GM23338 (cell line): Measurements from ENCODE around the gene GSPT2. TPM values are rescaled to one million over a fixed set of nuclear protein-coding genes. Genes with fewer than 3 reads are reported as not detected.

Experiments used
- ATAC-seq: fragments of 200-7000 bp; cut with Tn5 transposase; 3 replicates; pipeline ENCODE4 v1.9.1; 2020
- DNase-seq: peaks from one replicate; pipeline ENCODE4 v3.0.0-alpha.2; 2015; ENCODE audit warnings: low spot score
- H2AFZ ChIP-seq: fragments of 200-600 bp; sonication (generic); 2 replicates; pipeline ENCODE4 v1.8.0; 2016; ENCODE audit warnings: antibody characterized with exemption, mild to moderate bottlenecking, moderate library complexity
- H3F3A ChIP-seq: fragments of 200-600 bp; sonication (generic); replicated peaks from 2 replicates; pipeline ENCODE4 v1.8.0; 2017; ENCODE audit warnings: antibody characterized with exemption, mixed run types, low read depth
- H3K27ac ChIP-seq: fragments of 200-600 bp; sonication (generic); 2 replicates; pipeline ENCODE4 v1.6.1; 2016; ENCODE audit warnings: low read depth
- H3K27me3 ChIP-seq: fragments of 200-600 bp; sonication (generic); 2 replicates; pipeline ENCODE4 v1.8.0; 2016; ENCODE audit warnings: mild to moderate bottlenecking, mixed run types, moderate library complexity; ENCODE audit not compliant: insufficient read depth
- H3K36me3 ChIP-seq: fragments of 200-600 bp; sonication (generic); 2 replicates; pipeline ENCODE4 v1.8.0; 2016; ENCODE audit warnings: mild to moderate bottlenecking; ENCODE audit not compliant: insufficient read depth
- H3K4me1 ChIP-seq: fragments of 200-600 bp; sonication (generic); 2 replicates; pipeline ENCODE4 v1.8.0; 2016; ENCODE audit warnings: mild to moderate bottlenecking, moderate library complexity; ENCODE audit not compliant: insufficient read depth
- H3K4me2 ChIP-seq: fragments of 200-600 bp; sonication (generic); 2 replicates; pipeline ENCODE4 v1.7.1; 2017; ENCODE audit warnings: mixed run types
- H3K4me3 ChIP-seq: fragments of 200-600 bp; sonication (generic); 2 replicates; pipeline ENCODE4 v1.6.1; 2016; ENCODE audit warnings: mixed run types
- H3K79me2 ChIP-seq: fragments of 200-600 bp; sonication (generic); replicated peaks from 2 replicates; pipeline ENCODE4 v1.8.0; 2017; ENCODE audit warnings: mild to moderate bottlenecking; ENCODE audit not compliant: insufficient read depth
- H3K9me2 ChIP-seq: fragments of 200-600 bp; sonication (generic); 2 replicates; pipeline ENCODE4 v1.8.0; 2017; ENCODE audit not compliant: insufficient read depth
- H4K20me1 ChIP-seq: fragments of 200-600 bp; sonication (generic); replicated peaks from 2 replicates; pipeline ENCODE4 v1.8.0; 2017; ENCODE audit warnings: mild to moderate bottlenecking; ENCODE audit not compliant: insufficient read depth
- H3K27ac Mint-ChIP-seq: 2 replicates; pipeline ENCODE4 v1.8.0; 2020; ENCODE audit warnings: inconsistent platforms, mild to moderate bottlenecking, moderate library complexity, mixed read lengths
- H3K27me3 Mint-ChIP-seq: 3 replicates; pipeline ENCODE4 v1.8.0; 2022; ENCODE audit warnings: low read depth, mild to moderate bottlenecking, moderate library complexity, mixed read lengths, inconsistent platforms; ENCODE audit not compliant: insufficient read depth, poor library complexity
- H3K36me3 Mint-ChIP-seq: 3 replicates; pipeline ENCODE4 v1.8.0; 2021; ENCODE audit warnings: low read depth, mild to moderate bottlenecking, inconsistent platforms, moderate library complexity, mixed read lengths
- H3K4me1 Mint-ChIP-seq: 3 replicates; pipeline ENCODE4 v1.8.0; 2020; ENCODE audit warnings: mild to moderate bottlenecking, inconsistent platforms, mixed read lengths
- H3K4me3 Mint-ChIP-seq: 3 replicates; pipeline ENCODE4 v1.8.0; 2021; ENCODE audit warnings: moderate library complexity, mild to moderate bottlenecking, inconsistent platforms, mixed read lengths
- H3K9me3 Mint-ChIP-seq: 3 replicates; pipeline ENCODE4 v1.8.0; 2020; ENCODE audit warnings: moderate library complexity, mild to moderate bottlenecking, inconsistent platforms, mixed read lengths
- CREB1 ChIP-seq: fragments of 250-450 bp; sonication (Bioruptor Pico); IDR thresholded peaks from 2 replicates; pipeline ENCODE4 v1.5.0; 2020; ENCODE audit warnings: low read depth, mild to moderate bottlenecking, moderate library complexity
- EZH2 ChIP-seq: fragments of 200-600 bp; sonication (generic); IDR thresholded peaks from one replicate; pipeline ENCODE4 v1.8.0; 2017; ENCODE audit warnings: antibody characterized with exemption, mild to moderate bottlenecking, low read depth; ENCODE audit not compliant: unreplicated experiment
- EZH2phosphoT487 ChIP-seq: fragments of 200-600 bp; sonication (generic); IDR thresholded peaks from one replicate; pipeline ENCODE4 v1.8.1; 2018; ENCODE audit warnings: antibody characterized with exemption; ENCODE audit not compliant: unreplicated experiment
- JUNB ChIP-seq: IDR thresholded peaks from one replicate; pipeline ENCODE4 v1.6.1; 2016; ENCODE audit warnings: antibody characterized with exemption; ENCODE audit not compliant: unreplicated experiment
- NANOG ChIP-seq: IDR thresholded peaks from 2 replicates; pipeline ENCODE4 v1.6.1; 2016; ENCODE audit warnings: antibody characterized with exemption, borderline replicate concordance
- POLR2AphosphoS5 ChIP-seq: IDR thresholded peaks from 2 replicates; pipeline ENCODE4 v1.6.1; 2016; ENCODE audit warnings: antibody characterized with exemption, low read depth
- STAT1 ChIP-seq: IDR thresholded peaks from one replicate; pipeline ENCODE4 v1.6.1; 2016; ENCODE audit warnings: antibody characterized with exemption; ENCODE audit not compliant: unreplicated experiment
- ZNF114 ChIP-seq: fragments of 250-450 bp; sonication (Bioruptor Pico); IDR thresholded peaks from 2 replicates; pipeline ENCODE4 v1.5.0; 2020; ENCODE audit warnings: mild to moderate bottlenecking, moderate library complexity
- ZNF331 ChIP-seq: fragments of 250-450 bp; sonication (Bioruptor Pico); IDR thresholded peaks from 2 replicates; pipeline ENCODE4 v1.5.0; 2020; ENCODE audit warnings: low read depth, mild to moderate bottlenecking, moderate library complexity
- polyA plus RNA-seq: library from polyadenylated mRNA; unstranded; fragments of >200 nt; fragmentation: Nextera tagmentation; extraction: Ambion mirVana; gene quantifications from 2 replicates; pipeline ENCODE4 v1.2.1, GENCODE V29; 2016
- total RNA-seq: library from RNA; depleted of rRNA; stranded (reverse); fragments of >200 nt; shearing (Covaris generic); gene quantifications from 2 replicates; pipeline ENCODE4 v1.2.3, GENCODE V29; 2014
- TF ChIP-seq, protein P1 (sequence below): IDR thresholded peaks from one replicate; pipeline ENCODE4 v1.6.1; 2018; ENCODE audit warnings: antibody characterized with exemption; ENCODE audit not compliant: unreplicated experiment
- TF ChIP-seq, protein P2 (sequence below): IDR thresholded peaks from 2 replicates; pipeline ENCODE4 v1.6.1; 2016; ENCODE audit warnings: antibody characterized with exemption
- TF ChIP-seq, protein P3 (sequence below), 2 experiments: fragments of 200-600 bp in 1 of 2; sonication (generic) in 1 of 2; conservative IDR thresholded peaks; 2 replicates each; pipeline versions ENCODE4 v1.5.1 to v1.6.1; 2016 to 2017; ENCODE audit warnings: antibody characterized with exemption in 2 of 2, low read depth in 2 of 2, mild to moderate bottlenecking in 2 of 2, moderate library complexity in 1 of 2

GSPT2 gene
- total and polyA plus RNA-seq, 2 experiments from 2014 or later, result 19.5 to 26.2 TPM

DNA sequence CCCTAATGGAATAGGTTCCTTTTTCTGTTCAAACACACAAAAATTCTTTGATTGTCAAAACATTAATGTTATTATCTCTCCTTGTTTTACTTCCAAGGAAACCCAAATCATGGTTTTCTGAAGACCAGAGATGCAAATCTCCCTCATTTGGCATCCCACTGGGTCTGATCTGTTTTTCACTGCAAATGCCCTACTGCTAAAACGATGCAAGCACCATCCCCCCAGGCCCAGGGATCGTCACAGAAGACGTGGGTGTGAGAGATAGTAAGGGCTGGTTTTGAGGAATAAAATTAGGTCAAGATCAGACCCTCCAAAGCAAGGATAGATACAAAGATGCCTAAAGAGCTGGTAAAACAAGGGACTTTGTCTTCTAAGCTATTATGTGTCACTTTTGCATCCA, 33.6 kb downstream of the GSPT2 start:
- no peaks in the 10 kb centered on the region for H3K79me2 ChIP-seq
- no peaks in the 10 kb centered on the region for H3F3A ChIP-seq
- 0 out of 2 replicates have a peak overlapping the region, but pooled peaks have one; percentile 38 for H3K4me2 ChIP-seq
- H3K27ac ChIP-seq, result no peak overlapping the region
- Mint-ChIP-seq H3K4me3 (peak overlapping the region; percentile 12; the same call in 1 of the 3 replicates), H3K27me3 (peaks cover 4% of the 10 kb centered on the region), H3K4me1 (peaks cover 29% of the 10 kb centered on the region), H3K36me3 (no peaks in the 10 kb centered on the region), H3K9me3 (no peaks in the 10 kb centered on the region), H3K27ac (peak overlapping the region; percentile 21; the same call in 1 of the 2 replicates)
- no peaks in the 10 kb centered on the region for H3K27me3 ChIP-seq
- no peaks in the 10 kb centered on the region for H3K36me3 ChIP-seq
- DNase-seq, result no peak
- H3K4me3 ChIP-seq, result 0 out of 2 replicates have a peak overlapping the region, but pooled peaks have one; percentile 9
- peak; percentile 52; the same call in 2 of the 3 replicates for ATAC-seq
- no peak overlapping the region for H2AFZ ChIP-seq
- no peaks in the 10 kb centered on the region; the same call in 1 of the 2 replicates for H3K9me2 ChIP-seq
- TF ChIP-seq CREB1 (CRISPR knock-in tag), result no peak
- no peaks in the 10 kb centered on the region for H4K20me1 ChIP-seq
- H3K4me1 ChIP-seq, result peaks cover 18% of the 10 kb centered on the region

DNA sequence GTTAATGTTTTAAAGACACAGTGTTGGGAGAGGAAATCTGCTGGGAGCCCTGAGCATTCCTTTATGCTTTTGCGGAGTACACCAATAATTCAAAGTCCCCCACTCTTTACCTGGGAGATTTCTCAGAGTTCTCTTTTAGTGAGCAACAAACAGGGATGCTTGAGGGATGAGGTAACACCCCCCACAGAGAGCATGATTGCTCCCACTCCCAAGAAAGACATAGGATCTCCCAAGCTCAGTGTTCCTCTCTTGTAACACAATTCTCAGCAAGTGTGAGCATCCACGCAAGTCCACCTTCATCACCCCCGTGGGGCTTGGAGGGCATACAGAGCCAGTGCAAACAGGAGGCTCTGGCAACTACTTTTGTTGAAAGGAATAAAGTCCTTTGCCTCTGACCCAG, 36.1 kb downstream of the GSPT2 start:
- Histone ChIP-seq H3K27me3 (no peaks in the 10 kb centered on the region), H3K4me2 (no peak overlapping the region), H3K9me2 (no peaks in the 10 kb centered on the region; the same call in 1 of the 2 replicates), H3K4me1 (peaks cover 18% of the 10 kb centered on the region), H3K79me2 (no peaks in the 10 kb centered on the region), H3K27ac (no peak overlapping the region), H3K36me3 (no peaks in the 10 kb centered on the region), H3K4me3 (no peak overlapping the region), H2AFZ (no peak overlapping the region), H3F3A (no peaks in the 10 kb centered on the region), H4K20me1 (no peaks in the 10 kb centered on the region)
- H3K9me3 Mint-ChIP-seq, result no peaks in the 10 kb centered on the region
- peaks cover 29% of the 10 kb centered on the region for H3K4me1 Mint-ChIP-seq
- H3K36me3 Mint-ChIP-seq, result no peaks in the 10 kb centered on the region
- ATAC-seq (0 out of 3 replicates have a peak, but pooled peaks have one; percentile 25), DNase-seq (peak; percentile 16)
- H3K27ac Mint-ChIP-seq, result no peak overlapping the region
- H3K4me3 Mint-ChIP-seq, result no peak overlapping the region
- peaks cover 4% of the 10 kb centered on the region for H3K27me3 Mint-ChIP-seq
- TF ChIP-seq, protein P1, sequence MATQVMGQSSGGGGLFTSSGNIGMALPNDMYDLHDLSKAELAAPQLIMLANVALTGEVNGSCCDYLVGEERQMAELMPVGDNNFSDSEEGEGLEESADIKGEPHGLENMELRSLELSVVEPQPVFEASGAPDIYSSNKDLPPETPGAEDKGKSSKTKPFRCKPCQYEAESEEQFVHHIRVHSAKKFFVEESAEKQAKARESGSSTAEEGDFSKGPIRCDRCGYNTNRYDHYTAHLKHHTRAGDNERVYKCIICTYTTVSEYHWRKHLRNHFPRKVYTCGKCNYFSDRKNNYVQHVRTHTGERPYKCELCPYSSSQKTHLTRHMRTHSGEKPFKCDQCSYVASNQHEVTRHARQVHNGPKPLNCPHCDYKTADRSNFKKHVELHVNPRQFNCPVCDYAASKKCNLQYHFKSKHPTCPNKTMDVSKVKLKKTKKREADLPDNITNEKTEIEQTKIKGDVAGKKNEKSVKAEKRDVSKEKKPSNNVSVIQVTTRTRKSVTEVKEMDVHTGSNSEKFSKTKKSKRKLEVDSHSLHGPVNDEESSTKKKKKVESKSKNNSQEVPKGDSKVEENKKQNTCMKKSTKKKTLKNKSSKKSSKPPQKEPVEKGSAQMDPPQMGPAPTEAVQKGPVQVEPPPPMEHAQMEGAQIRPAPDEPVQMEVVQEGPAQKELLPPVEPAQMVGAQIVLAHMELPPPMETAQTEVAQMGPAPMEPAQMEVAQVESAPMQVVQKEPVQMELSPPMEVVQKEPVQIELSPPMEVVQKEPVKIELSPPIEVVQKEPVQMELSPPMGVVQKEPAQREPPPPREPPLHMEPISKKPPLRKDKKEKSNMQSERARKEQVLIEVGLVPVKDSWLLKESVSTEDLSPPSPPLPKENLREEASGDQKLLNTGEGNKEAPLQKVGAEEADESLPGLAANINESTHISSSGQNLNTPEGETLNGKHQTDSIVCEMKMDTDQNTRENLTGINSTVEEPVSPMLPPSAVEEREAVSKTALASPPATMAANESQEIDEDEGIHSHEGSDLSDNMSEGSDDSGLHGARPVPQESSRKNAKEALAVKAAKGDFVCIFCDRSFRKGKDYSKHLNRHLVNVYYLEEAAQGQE, result no peak
- TF ChIP-seq POLR2AphosphoS5 (no peak), CREB1 (CRISPR knock-in tag) (no peak), STAT1 (no peak), EZH2phosphoT487 (no peak), ZNF331 (no peak), EZH2 (no peak), JUNB (no peak), ZNF114 (CRISPR knock-in tag) (no peak), NANOG (no peak)
- TF ChIP-seq, protein P2, sequence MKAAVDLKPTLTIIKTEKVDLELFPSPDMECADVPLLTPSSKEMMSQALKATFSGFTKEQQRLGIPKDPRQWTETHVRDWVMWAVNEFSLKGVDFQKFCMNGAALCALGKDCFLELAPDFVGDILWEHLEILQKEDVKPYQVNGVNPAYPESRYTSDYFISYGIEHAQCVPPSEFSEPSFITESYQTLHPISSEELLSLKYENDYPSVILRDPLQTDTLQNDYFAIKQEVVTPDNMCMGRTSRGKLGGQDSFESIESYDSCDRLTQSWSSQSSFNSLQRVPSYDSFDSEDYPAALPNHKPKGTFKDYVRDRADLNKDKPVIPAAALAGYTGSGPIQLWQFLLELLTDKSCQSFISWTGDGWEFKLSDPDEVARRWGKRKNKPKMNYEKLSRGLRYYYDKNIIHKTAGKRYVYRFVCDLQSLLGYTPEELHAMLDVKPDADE, result no peak
- TF ChIP-seq, protein P3, sequence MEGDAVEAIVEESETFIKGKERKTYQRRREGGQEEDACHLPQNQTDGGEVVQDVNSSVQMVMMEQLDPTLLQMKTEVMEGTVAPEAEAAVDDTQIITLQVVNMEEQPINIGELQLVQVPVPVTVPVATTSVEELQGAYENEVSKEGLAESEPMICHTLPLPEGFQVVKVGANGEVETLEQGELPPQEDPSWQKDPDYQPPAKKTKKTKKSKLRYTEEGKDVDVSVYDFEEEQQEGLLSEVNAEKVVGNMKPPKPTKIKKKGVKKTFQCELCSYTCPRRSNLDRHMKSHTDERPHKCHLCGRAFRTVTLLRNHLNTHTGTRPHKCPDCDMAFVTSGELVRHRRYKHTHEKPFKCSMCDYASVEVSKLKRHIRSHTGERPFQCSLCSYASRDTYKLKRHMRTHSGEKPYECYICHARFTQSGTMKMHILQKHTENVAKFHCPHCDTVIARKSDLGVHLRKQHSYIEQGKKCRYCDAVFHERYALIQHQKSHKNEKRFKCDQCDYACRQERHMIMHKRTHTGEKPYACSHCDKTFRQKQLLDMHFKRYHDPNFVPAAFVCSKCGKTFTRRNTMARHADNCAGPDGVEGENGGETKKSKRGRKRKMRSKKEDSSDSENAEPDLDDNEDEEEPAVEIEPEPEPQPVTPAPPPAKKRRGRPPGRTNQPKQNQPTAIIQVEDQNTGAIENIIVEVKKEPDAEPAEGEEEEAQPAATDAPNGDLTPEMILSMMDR (conservative IDR thresholded peaks at IDR 0.05; ENCODE audit: low read depth in 2 of 2), result no peak
